ENCODE data around the gene PRKAR1A.

PRKAR1A gene

DNA sequence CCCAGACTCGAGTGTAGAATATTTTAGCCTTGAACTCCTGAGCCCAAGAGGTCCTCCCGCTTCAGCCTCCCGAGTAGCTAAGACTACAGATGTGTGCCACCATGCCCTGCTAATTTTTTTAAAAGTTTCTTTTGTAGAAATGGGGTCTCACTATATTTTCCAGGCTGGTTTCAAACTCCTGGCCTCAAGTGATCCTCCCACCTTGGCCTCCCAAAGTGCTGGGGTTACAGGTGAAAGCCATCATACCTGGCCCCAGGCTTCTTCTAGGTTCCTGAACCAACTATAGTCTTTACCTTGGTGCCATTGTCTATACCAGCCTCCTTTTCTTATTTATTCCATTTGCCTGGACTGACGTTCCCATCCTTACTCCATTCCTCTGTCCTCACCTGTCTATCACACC is 17.1 kb upstream of the PRKAR1A start:
- no peak for DNase-seq
- Histone ChIP-seq H3K36me3 (replicated peaks) (no peaks in the 10 kb centered on the region), H3K4me3 (ENCODE audit: low read depth, low read length) (no peak overlapping the region), H3K27ac (no peak overlapping the region), H3K27me3 (replicated peaks) (no peaks in the 10 kb centered on the region)
- in situ Hi-C loops (cut with HindIII; ENCODE audit: low pct_ligation_motif_present, low sequenced_read_pairs) = no loop called here
- TF ChIP-seq, protein P1, sequence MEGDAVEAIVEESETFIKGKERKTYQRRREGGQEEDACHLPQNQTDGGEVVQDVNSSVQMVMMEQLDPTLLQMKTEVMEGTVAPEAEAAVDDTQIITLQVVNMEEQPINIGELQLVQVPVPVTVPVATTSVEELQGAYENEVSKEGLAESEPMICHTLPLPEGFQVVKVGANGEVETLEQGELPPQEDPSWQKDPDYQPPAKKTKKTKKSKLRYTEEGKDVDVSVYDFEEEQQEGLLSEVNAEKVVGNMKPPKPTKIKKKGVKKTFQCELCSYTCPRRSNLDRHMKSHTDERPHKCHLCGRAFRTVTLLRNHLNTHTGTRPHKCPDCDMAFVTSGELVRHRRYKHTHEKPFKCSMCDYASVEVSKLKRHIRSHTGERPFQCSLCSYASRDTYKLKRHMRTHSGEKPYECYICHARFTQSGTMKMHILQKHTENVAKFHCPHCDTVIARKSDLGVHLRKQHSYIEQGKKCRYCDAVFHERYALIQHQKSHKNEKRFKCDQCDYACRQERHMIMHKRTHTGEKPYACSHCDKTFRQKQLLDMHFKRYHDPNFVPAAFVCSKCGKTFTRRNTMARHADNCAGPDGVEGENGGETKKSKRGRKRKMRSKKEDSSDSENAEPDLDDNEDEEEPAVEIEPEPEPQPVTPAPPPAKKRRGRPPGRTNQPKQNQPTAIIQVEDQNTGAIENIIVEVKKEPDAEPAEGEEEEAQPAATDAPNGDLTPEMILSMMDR (IDR thresholded peaks at IDR 0.05; ENCODE audit: low read depth, low read length, missing control alignments) = no peak

DNA sequence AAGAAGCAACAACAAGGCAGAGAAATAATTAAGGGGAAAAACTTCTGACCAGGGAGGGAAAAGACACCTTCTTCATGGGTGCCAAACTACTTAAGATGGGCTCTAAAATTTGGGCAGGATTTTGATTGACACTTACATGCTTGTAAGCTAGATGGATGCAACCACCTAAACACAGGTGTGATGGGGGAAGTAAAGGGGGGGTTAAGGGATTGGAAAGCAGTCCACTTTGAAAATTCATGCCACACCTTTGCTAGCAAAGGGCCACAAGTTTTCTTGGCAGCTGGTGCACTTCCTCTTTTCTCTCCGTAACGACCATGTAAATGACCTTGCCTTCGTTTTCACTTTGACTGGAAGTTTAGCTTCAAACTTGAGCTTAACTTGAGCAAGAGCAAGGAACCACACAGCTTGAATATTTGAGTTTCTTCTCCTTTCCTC is 14.3 kb upstream of the PRKAR1A start:
- no peak for DNase-seq
- no peak overlapping the region for H3K27ac ChIP-seq
- H3K27me3 ChIP-seq (replicated peaks) = no peaks in the 10 kb centered on the region
- TF ChIP-seq, protein P1 (IDR thresholded peaks at IDR 0.05; ENCODE audit: low read depth, low read length, missing control alignments) = no peak
- in situ Hi-C loops (cut with HindIII; ENCODE audit: low pct_ligation_motif_present, low sequenced_read_pairs) = no loop called here
- no peak overlapping the region for H3K4me3 ChIP-seq (ENCODE audit: low read depth, low read length)
- H3K36me3 ChIP-seq (replicated peaks) = no peaks in the 10 kb centered on the region

DNA sequence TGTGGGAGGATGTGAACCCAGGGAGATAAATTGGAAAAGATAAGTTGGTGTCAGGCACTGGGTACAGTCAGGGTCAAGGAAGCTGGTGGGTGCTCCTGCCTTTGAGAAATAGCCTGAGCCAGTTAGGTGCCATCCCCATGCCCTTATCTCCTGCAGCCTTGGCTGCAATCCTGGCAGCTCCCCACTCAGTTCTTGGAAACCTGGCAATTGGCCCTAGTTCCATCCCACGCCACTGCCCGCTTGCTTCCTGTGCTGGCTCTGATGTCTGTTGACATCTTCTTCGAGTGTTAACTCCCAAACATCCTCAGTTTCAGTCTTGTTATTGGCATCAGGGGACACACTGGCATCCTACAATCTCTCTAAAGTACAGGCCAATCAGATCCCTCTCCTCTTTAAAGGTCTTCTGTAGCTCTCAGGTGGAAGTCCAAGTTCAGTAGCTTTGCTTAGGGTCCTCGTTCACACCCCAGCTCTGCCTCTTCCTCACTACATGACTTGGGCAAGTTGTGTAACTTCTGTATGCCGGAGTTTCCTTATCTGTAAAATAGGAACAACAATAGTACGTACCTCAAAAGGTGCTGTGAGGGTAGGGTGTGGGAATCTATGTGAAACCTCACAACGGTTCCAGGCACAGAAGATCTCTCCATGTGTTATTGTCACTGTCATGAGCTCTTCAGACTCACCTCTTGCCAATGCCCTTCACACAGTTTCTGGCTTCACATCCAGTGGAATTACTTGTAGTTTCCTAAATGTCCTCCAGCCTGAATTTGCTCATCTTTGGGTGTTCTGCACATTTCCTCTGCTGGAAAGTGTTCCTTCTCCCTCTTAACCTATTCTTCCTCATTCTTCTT is 13.5 kb upstream of the PRKAR1A start:
- DNase-seq = no peak
- in situ Hi-C loops (cut with HindIII; ENCODE audit: low pct_ligation_motif_present, low sequenced_read_pairs) = no loop called here
- Histone ChIP-seq H3K36me3 (replicated peaks) (no peaks in the 10 kb centered on the region), H3K4me3 (ENCODE audit: low read depth, low read length) (no peak overlapping the region), H3K27me3 (replicated peaks) (no peaks in the 10 kb centered on the region), H3K27ac (no peak overlapping the region)
- TF ChIP-seq, protein P1 (IDR thresholded peaks at IDR 0.05; ENCODE audit: low read depth, low read length, missing control alignments) = no peak

DNA sequence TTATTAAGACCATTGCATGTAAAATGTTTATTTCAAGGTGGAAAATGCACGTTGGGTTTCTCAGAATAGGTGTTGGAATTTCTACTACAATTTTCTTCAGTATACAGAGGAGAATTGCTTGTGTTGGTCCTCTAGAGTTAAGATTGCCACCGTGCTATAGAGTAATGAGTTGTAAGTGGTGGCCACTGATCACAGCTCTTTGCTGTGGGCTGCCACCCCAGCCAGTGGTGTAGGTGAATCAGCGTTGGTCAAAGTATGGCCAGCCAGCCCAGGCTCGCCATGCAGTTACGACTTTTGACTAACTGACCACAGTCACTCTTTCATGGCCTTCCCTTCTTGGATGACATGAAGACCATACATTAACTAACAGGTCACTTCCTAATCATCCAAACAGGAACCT is 12.6 kb upstream of the PRKAR1A start:
- TF ChIP-seq, protein P1 (IDR thresholded peaks at IDR 0.05; ENCODE audit: low read depth, low read length, missing control alignments) = no peak
- no peak for DNase-seq
- Histone ChIP-seq H3K27ac (no peak overlapping the region), H3K27me3 (replicated peaks) (no peaks in the 10 kb centered on the region), H3K36me3 (replicated peaks) (no peaks in the 10 kb centered on the region), H3K4me3 (ENCODE audit: low read depth, low read length) (no peak overlapping the region)
- in situ Hi-C loops (cut with HindIII; ENCODE audit: low pct_ligation_motif_present, low sequenced_read_pairs) = no loop called here

DNA sequence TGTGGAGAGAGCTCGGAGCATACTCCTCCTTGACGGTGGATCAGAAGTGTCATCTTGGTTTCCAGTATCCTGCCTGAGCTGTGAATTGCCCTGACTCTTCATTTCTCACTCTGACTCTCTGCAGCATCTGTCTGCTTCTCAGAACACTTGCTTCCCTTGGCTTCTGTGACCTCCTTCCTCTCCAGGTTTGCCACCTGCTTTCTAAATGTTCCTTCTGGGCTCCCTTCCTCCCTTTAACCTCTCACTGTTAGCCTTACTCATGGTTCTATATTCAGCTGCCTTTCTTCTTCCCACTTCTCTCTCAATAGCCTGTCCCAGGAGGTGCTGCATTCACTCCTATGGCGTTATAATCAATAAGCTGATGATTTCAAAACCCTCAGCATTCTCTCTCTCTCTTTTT is 11.2 kb upstream of the PRKAR1A start:
- DNase-seq = no peak
- in situ Hi-C loops (cut with HindIII; ENCODE audit: low pct_ligation_motif_present, low sequenced_read_pairs) = no loop called here
- H3K36me3 ChIP-seq (replicated peaks) = no peaks in the 10 kb centered on the region
- H3K4me3 ChIP-seq (ENCODE audit: low read depth, low read length) = no peak overlapping the region
- TF ChIP-seq, protein P1 (IDR thresholded peaks at IDR 0.05; ENCODE audit: low read depth, low read length, missing control alignments) = no peak
- H3K27ac ChIP-seq = no peak overlapping the region
- no peaks in the 10 kb centered on the region for H3K27me3 ChIP-seq (replicated peaks)

DNA sequence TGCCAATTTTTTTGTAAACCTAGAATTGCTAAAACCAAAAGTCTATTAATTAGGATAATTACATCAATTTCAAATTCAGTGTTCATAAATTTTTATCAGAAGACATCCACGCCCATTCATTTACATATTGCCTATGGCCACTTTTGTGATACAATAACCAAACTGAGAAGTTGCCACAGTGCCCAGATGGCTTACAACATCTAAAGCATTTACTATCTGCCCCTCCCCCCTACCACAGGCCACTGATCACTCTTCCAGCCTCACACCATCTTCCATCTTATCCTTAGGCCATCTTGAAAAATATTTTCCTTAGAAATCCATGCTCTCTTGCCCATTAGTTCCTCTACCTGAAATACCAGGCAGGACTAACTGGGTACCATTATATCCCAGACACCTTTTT is 6.3 kb upstream of the PRKAR1A start:
- in situ Hi-C loops (cut with HindIII; ENCODE audit: low pct_ligation_motif_present, low sequenced_read_pairs) = no loop called here
- Histone ChIP-seq H3K4me3 (ENCODE audit: low read depth, low read length) (no peak overlapping the region), H3K27me3 (replicated peaks) (no peaks in the 10 kb centered on the region), H3K36me3 (replicated peaks) (no peaks in the 10 kb centered on the region), H3K27ac (no peak overlapping the region)
- TF ChIP-seq, protein P1 (IDR thresholded peaks at IDR 0.05; ENCODE audit: low read depth, low read length, missing control alignments) = no peak
- no peak for DNase-seq
